MCF 10A (cell line): ENCODE measurements around the gene TFPT. TPM values are rescaled to one million over a fixed set of nuclear protein-coding genes. Genes with fewer than 3 reads are reported as not detected.
A peak's percentile ranks its signal among the peaks of the same experiment; 100 is the strongest.

ENCODE experiments used
- BruUV-seq: library from RNA; stranded (reverse); fragments of 400-500 nt; replicated peaks from 2 replicates; lab custom pipeline; 2021; lab: Mats Ljungman, UMichigan
- CTCF ChIA-PET: fragments of 300-600 bp; sonication (Branson Sonifier 250); formaldehyde crosslinking; extraction: SDS; loops from one replicate; lab custom pipeline; 2021; ENCODE audit warnings: antibody characterized with exemption, inconsistent platforms; lab: Yijun Ruan, JAX
- POLR2A ChIA-PET: fragments of 300-600, 350-650 bp; sonication (Branson Sonifier 250); formaldehyde crosslinking; extraction: SDS; loops from one replicate; lab custom pipeline; 2020; ENCODE audit warnings: antibody characterized with exemption, inconsistent platforms; lab: Yijun Ruan, JAX
- DNase-seq: peaks from one replicate; pipeline ENCODE4 v3.0.0-alpha.2; 2018; ENCODE audit not compliant: unreplicated experiment
- H3K27ac Mint-ChIP-seq: one replicate; pipeline ENCODE4 v1.8.0; 2022; ENCODE audit warnings: mild to moderate bottlenecking, low read depth, mixed read lengths; ENCODE audit not compliant: unreplicated experiment
- H3K27me3 Mint-ChIP-seq: one replicate; pipeline ENCODE4 v1.8.0; 2022; ENCODE audit warnings: mixed read lengths; ENCODE audit not compliant: insufficient read depth, unreplicated experiment
- H3K36me3 Mint-ChIP-seq: one replicate; pipeline ENCODE4 v1.8.0; 2022; ENCODE audit warnings: mild to moderate bottlenecking, moderate library complexity, mixed read lengths; ENCODE audit not compliant: insufficient read depth, unreplicated experiment
- H3K4me1 Mint-ChIP-seq: one replicate; pipeline ENCODE4 v1.8.0; 2022; ENCODE audit warnings: mixed read lengths; ENCODE audit not compliant: insufficient read depth, unreplicated experiment
- H3K4me3 Mint-ChIP-seq: one replicate; pipeline ENCODE4 v1.8.0; 2022; ENCODE audit warnings: mild to moderate bottlenecking, moderate library complexity, mixed read lengths; ENCODE audit not compliant: unreplicated experiment
- H3K9me3 Mint-ChIP-seq: one replicate; pipeline ENCODE4 v1.8.0; 2022; ENCODE audit warnings: mixed read lengths; ENCODE audit not compliant: unreplicated experiment
- intact Hi-C: fragments of 100-400 bp; cut with micrococcal nuclease; formaldehyde crosslinking; loops from 2 replicates; pipeline ENCODE4 v1.14.1; 2022
- total RNA-seq: library from RNA; stranded (reverse); gene quantifications from 2 replicates; pipeline ENCODE4 v1.2.3, GENCODE V29; 2022
- TF ChIP-seq, protein P1 (sequence below): fragments of 200-600 bp; IDR thresholded peaks from one replicate; pipeline ENCODE4 v1.8.0; 2022; ENCODE audit warnings: antibody characterized with exemption, mild to moderate bottlenecking; ENCODE audit not compliant: unreplicated experiment

The TFPT gene
- total RNA-seq, 1 experiment from 2014 or later, result 22.8 TPM

DNA sequence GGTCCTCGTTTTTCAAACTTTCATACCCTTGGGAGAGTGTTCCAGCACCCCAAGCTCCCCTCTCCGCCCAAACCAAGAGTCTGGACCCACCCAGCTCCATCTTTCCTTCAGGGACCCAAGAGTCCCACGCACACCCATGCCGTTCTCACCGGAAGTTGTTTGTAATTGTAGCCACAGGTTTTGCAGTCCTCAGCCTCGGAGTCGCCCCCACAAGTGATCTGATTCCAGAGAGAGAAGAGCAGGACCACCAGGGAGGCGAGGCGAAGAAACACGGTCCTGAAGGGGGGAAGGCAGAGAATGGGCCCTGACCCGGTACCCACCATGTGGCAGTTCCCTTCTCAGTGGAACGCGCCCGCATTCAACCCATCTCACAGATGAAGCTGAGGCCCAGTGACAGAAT, 47.4 kb upstream of the TFPT start:
- H3K9me3 Mint-ChIP-seq, result no peaks in the 10 kb centered on the region
- H3K27me3 Mint-ChIP-seq, result no peaks in the 10 kb centered on the region
- ChIA-PET POLR2A (no interaction called here), CTCF (interaction anchor here (1.0 kb wide), 1 partner anchor 70 kb away, joined by 3 read pairs; no protein-coding TSS in a partner anchor)
- H3K27ac Mint-ChIP-seq, result no peak overlapping the region
- peaks cover 22% of the 10 kb centered on the region for H3K4me1 Mint-ChIP-seq
- intact Hi-C loops, result loop anchor here (5.0 kb wide), 1 partner anchor 39 kb away; the partner anchor contains the start of gene RPS9
- peak overlapping the region; percentile 76 for H3K4me3 Mint-ChIP-seq
- H3K36me3 Mint-ChIP-seq, result peaks cover 5% of the 10 kb centered on the region
- DNase-seq, result no peak
- BruUV-seq, result no TSS peak
- TF ChIP-seq, protein P1, sequence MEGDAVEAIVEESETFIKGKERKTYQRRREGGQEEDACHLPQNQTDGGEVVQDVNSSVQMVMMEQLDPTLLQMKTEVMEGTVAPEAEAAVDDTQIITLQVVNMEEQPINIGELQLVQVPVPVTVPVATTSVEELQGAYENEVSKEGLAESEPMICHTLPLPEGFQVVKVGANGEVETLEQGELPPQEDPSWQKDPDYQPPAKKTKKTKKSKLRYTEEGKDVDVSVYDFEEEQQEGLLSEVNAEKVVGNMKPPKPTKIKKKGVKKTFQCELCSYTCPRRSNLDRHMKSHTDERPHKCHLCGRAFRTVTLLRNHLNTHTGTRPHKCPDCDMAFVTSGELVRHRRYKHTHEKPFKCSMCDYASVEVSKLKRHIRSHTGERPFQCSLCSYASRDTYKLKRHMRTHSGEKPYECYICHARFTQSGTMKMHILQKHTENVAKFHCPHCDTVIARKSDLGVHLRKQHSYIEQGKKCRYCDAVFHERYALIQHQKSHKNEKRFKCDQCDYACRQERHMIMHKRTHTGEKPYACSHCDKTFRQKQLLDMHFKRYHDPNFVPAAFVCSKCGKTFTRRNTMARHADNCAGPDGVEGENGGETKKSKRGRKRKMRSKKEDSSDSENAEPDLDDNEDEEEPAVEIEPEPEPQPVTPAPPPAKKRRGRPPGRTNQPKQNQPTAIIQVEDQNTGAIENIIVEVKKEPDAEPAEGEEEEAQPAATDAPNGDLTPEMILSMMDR, result no peak

DNA sequence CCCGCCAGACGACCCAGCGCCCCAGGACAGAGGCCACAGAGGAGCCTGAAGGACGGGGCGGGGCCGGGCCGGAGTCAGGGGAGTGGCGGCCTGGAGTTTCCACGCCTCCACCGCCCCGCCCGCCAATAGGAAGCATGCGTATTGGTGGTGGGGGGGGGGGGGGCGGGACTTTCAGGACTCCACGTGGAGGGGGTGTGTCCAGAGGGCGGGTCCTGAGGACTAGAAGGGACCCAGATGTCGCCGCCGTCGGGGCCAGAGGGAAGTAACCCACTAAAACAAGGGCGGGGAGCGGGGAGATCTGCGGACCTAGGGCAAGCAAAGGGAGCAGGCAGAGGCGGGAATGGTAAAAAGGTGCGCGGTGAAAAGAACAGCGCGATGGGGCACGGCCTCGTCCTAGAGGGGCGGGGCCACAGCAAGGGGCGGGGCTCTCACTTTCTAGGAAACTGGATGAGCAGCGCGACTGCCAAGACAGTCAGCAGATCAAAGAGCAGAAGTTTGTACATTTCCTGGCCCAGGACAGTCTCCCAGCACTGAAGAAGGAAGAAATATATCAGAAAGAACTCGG, 46.9 kb upstream of the TFPT start:
- DNase-seq, result peak; percentile 89
- POLR2A ChIA-PET, result no interaction called here
- TF ChIP-seq, protein P1, result no peak
- Mint-ChIP-seq H3K27me3 (no peaks in the 10 kb centered on the region), H3K27ac (peak overlapping the region; percentile 78), H3K9me3 (no peaks in the 10 kb centered on the region), H3K4me3 (peak overlapping the region; percentile 76), H3K36me3 (peaks cover 11% of the 10 kb centered on the region), H3K4me1 (peaks cover 22% of the 10 kb centered on the region)
- intact Hi-C loops, result loop anchor here (5.0 kb wide), 1 partner anchor 40 kb away; the partner anchor contains the start of gene RPS9
- CTCF ChIA-PET, result no interaction called here
- no TSS peak for BruUV-seq

GRCh38 chr19:54160854-54161253, 45.4 kb upstream of the TFPT start:
- peak overlapping the region; percentile 76 for H3K4me3 Mint-ChIP-seq
- no peak for DNase-seq
- ChIA-PET CTCF (no interaction called here), POLR2A (interaction anchor here (0.6 to 10.2 kb wide), 8 partner anchors 10 to 1571 kb away, joined by 3 to 110 read pairs (median 6); partner anchors contain the start of genes CNOT3, MBOAT7, TMC4 and TSEN34)
- peak overlapping the region; percentile 85 for H3K27ac Mint-ChIP-seq
- no TSS peak for BruUV-seq
- peaks cover 22% of the 10 kb centered on the region for H3K36me3 Mint-ChIP-seq
- peaks cover 22% of the 10 kb centered on the region for H3K4me1 Mint-ChIP-seq
- H3K27me3 Mint-ChIP-seq, result no peaks in the 10 kb centered on the region
- intact Hi-C loops, result loop anchor here (5.0 kb wide), 1 partner anchor 41 kb away; the partner anchor contains the start of gene RPS9
- H3K9me3 Mint-ChIP-seq, result no peaks in the 10 kb centered on the region
- TF ChIP-seq, protein P1, result no peak

GRCh38 chr19:54160182-54160811, 44.8 kb upstream of the TFPT start:
- Mint-ChIP-seq H3K36me3 (peaks cover 27% of the 10 kb centered on the region), H3K4me1 (peaks cover 22% of the 10 kb centered on the region), H3K9me3 (no peaks in the 10 kb centered on the region), H3K4me3 (peak overlapping the region; percentile 76), H3K27me3 (no peaks in the 10 kb centered on the region), H3K27ac (peak overlapping the region; percentile 85)
- ChIA-PET CTCF (interaction anchor here (0.8 to 1.8 kb wide), 6 partner anchors 8 to 28 kb away, joined by 3 to 6 read pairs (median 4); no protein-coding TSS in a partner anchor), POLR2A (interaction anchor here (0.6 to 10.2 kb wide), 11 partner anchors 10 to 1572 kb away, joined by 3 to 110 read pairs (median 10); partner anchors contain the start of genes CNOT3, LENG8, MBOAT7 and PRPF31)
- intact Hi-C loops, result loop anchor here (5.0 kb wide), 1 partner anchor 42 kb away; the partner anchor contains the start of gene RPS9
- DNase-seq, result no peak
- TF ChIP-seq, protein P1, result no peak
- TSS peak; percentile 16 for BruUV-seq
